Activated T-cell treated with anti-CD3 and anti-CD28 coated beads for 1 hour (primary cell): Measurements from ENCODE around the gene ABHD8.

Experiments
- DNase-seq: peaks from one replicate; pipeline ENCODE4 v3.0.0-alpha.2; 2020; ENCODE audit warnings: low read depth

The ABHD8 gene

GRCh38 chr19:17321655-17322489, 18.6 kb upstream of the ABHD8 start:
- DNase-seq = no peak

- no peak for DNase-seq
Measured at GRCh38 chr19:17320435-17320834, 17.2 kb upstream of the ABHD8 start.

- DNase-seq = no peak
Measured at GRCh38 chr19:17319473-17320238, 16.4 kb upstream of the ABHD8 start.

GRCh38 chr19:17318966-17319365, 15.7 kb upstream of the ABHD8 start:
- no peak for DNase-seq

- no peak for DNase-seq
Measured at GRCh38 chr19:17314007-17314593, 10.9 kb upstream of the ABHD8 start.

- DNase-seq = no peak
Measured at GRCh38 chr19:17312189-17313113, 9.2 kb upstream of the ABHD8 start.

GRCh38 chr19:17311455-17312188, 8.4 kb upstream of the ABHD8 start:
- no peak for DNase-seq

- DNase-seq = no peak
Measured at GRCh38 chr19:17309965-17310461, 6.8 kb upstream of the ABHD8 start.

- DNase-seq = peak; percentile 97
Measured at GRCh38 chr19:17309198-17309964, 6.2 kb upstream of the ABHD8 start, which contains the start of gene DDA1. TSS of gene DDA1 (plus strand) at chr19:17309563. CDS start at chr19:17309655, 92 bp downstream.

GRCh38 chr19:17307876-17308377, 4.7 kb upstream of the ABHD8 start:
- no peak for DNase-seq

- DNase-seq = no peak
Measured at GRCh38 chr19:17306285-17306714, 3.1 kb upstream of the ABHD8 start.

- DNase-seq = peak; percentile 87
Measured at GRCh38 chr19:17305517-17306284, 2.5 kb upstream of the ABHD8 start, which contains the start of gene MRPL34. TSS of gene MRPL34 (plus strand) at chr19:17305872. CDS start at chr19:17305893, 21 bp downstream.

- no peak for DNase-seq
Measured at GRCh38 chr19:17305216-17305516, 1.9 kb upstream of the ABHD8 start.

GRCh38 chr19:17304386-17305215, 1.4 kb upstream of the ABHD8 start:
- no peak for DNase-seq

- no peak for DNase-seq
Measured at GRCh38 chr19:17303940-17304267, 679 bp upstream of the ABHD8 start.

- DNase-seq = no peak
Measured at GRCh38 chr19:17302391-17303166, 646 bp downstream of the ABHD8 start.

- DNase-seq = no peak
Measured at GRCh38 chr19:17300992-17301619, 2.1 kb downstream of the ABHD8 start.
